GM13977 (cell line): ENCODE results near the gene FEM1C.

Experiments used
- DNase-seq: peaks from one replicate; pipeline ENCODE4 v3.0.0; 2012; ENCODE audit warnings: low spot score
- in situ Hi-C: fragments of 300-500 bp; cut with MboI; formaldehyde crosslinking; loops from one replicate; pipeline ENCODE4 v1.12.0; 2022; ENCODE audit warnings: low sequenced_read_pairs, low pct_unique_long_range_greater_than_20kb, mixed read lengths, inconsistent platforms; ENCODE audit not compliant: unreplicated experiment
- TF ChIP-seq, protein P1 (sequence below): IDR thresholded peaks from 2 replicates; pipeline ENCODE4 v1.5.1; 2012; ENCODE audit warnings: mild to moderate bottlenecking, control low read depth; ENCODE audit not compliant: insufficient read depth; ENCODE audit errors: extremely low read depth, missing control alignments

Gene FEM1C

DNA sequence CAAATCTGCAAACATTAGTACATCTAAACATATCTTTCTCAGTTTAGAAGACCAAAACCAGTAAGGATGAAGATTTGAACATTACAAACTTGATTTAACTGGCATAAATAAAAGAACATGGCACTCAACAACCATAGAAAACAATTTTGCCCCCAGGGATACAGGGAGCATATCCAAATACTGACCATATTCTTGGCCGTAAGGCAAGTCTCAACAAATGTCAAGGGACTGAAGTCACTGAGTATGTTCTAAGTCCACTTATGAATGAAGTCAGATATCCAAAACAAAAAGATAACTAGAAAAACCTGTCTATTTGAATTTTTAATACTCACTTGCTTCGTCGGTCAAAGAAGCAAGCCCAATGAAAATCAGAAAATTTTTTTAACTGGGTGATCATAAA is 14.1 kb downstream of the FEM1C start:
- in situ Hi-C loops = no loop called here
- TF ChIP-seq, protein P1, sequence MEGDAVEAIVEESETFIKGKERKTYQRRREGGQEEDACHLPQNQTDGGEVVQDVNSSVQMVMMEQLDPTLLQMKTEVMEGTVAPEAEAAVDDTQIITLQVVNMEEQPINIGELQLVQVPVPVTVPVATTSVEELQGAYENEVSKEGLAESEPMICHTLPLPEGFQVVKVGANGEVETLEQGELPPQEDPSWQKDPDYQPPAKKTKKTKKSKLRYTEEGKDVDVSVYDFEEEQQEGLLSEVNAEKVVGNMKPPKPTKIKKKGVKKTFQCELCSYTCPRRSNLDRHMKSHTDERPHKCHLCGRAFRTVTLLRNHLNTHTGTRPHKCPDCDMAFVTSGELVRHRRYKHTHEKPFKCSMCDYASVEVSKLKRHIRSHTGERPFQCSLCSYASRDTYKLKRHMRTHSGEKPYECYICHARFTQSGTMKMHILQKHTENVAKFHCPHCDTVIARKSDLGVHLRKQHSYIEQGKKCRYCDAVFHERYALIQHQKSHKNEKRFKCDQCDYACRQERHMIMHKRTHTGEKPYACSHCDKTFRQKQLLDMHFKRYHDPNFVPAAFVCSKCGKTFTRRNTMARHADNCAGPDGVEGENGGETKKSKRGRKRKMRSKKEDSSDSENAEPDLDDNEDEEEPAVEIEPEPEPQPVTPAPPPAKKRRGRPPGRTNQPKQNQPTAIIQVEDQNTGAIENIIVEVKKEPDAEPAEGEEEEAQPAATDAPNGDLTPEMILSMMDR = no peak
- no peak for DNase-seq

DNA sequence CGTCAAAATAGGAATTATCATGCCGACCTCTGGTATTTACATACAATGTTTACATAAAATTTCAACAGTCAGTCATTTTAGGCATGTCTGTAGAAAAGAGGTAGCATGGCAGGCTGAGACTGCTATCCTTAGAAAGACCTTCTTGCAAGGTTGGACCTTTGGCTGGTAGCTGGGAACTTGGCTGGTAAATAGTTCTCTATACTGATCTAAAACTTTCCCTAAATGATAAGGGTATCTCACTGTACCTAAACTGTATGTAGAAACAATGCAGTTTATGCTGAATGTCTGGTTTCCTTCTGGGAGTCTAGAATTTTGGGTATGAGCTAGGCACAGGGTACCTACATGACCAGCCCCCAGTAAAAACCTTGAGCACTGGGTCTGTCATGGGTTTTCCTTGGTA is 18.0 kb downstream of the FEM1C start:
- DNase-seq = no peak
- TF ChIP-seq, protein P1 = no peak
- in situ Hi-C loops = no loop called here

DNA sequence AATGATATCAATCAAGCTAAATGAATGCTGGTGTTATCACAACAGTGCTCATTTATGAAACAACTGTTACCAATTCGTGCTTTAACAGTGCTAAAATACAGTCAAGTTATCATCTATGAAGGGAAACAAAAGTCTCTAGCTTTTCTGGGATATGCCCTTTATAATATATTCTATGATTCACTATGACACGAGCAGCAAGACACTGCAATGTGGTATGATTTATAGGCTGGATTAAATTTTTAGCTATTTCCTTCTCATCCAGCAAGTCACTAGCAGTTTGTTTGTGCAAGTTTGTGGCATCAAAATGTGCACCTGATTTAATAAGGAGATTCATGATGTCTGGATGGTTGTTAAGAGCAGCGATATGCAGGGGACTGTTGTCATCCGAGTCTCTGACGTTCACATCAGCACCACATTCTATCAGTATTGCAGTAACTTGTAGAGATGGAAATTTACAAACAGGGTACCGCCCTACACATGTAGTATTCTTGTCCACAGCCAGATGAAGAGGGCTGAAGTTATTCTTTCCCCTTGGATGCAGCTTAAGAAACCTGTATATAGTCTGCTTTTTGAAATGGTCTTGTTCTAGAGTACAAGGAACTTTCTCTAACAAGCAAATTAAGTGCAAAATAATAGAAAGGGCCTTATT is 20.3 kb downstream of the FEM1C start:
- in situ Hi-C loops = no loop called here
- TF ChIP-seq, protein P1 = no peak
- DNase-seq = no peak

DNA sequence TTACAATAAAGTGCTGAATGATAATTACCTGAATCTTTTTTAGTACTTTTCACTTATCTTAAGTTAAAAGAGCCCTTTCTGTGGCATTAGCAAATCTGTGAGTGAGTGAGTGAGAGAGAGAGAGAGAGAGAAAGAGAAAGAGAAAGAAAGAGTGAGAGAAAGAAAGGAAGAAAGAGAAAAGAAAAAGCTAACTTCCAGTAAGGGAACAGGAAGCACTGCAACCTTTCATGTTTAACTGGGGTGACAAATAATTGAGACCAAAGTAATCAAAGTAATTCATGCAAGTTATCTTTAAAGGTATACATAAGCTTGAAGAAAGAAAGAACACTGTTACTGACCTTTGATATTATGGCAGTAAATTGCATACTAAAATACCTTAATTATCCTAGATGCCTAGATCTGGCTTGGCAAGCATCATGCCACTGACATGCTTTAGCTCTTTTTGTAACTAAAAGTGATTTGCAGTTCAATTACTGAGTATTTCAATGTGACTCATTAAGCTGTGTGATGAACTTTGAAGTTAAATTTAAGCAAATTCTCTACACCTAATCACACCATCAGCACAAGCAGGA is 21.7 kb downstream of the FEM1C start:
- TF ChIP-seq, protein P1 = no peak
- in situ Hi-C loops = no loop called here

DNA sequence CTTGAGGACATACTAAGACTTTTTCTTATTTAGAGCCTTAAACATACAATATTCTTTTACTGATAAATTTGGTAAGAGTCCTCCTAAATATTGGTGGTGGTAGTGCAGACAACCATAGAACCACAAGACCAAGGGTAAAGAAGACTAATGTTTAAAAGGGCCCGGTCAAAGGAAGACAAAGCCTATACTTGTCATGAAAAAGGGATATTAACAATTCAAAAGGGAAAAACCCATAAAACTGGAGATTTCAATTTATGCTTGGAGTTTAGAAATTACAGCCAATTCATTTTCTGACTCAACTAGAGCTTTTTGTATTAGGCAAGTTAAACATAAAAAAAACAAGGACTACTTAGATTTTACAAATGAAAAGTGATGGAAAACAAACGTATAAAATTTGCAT is 24.4 kb downstream of the FEM1C start:
- DNase-seq = no peak
- TF ChIP-seq, protein P1 = no peak
- in situ Hi-C loops = no loop called here

More for the DNA sequence above, 21.7 kb downstream of the FEM1C start:
- no peak for DNase-seq

DNA sequence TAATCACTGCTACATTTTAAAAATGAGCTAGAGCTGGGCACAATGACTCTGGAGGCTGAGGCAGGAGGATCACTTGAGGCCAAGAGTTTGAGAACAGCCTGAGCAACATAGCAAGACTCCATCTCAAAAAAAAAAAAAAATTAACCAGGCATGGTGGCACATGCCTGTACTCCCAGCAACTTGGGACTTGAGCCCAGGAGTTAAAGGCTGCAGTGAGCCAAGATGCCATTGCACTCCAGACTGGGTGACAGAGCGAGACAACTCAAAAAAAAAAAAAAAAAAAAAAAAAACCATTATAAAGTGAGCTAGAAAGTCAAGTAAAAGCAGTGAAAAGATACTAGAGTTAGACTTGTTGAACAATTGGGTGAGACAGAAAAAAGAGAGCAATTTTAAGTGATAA is 28.2 kb downstream of the FEM1C start:
- TF ChIP-seq, protein P1 = no peak
- no peak for DNase-seq
- in situ Hi-C loops = no loop called here
